Fibroblast of lung (primary cell): ENCODE measurements around the gene TMEM52.

Experiments used
- EZH2 ChIP-seq: IDR thresholded peaks from 2 replicates; pipeline ENCODE4 v1.5.1; 2012; ENCODE audit warnings: low read length, control low read depth, mild to moderate bottlenecking; ENCODE audit errors: missing control alignments
- TF ChIP-seq, protein P1 (sequence below), 2 donors: IDR thresholded peaks in 1 of 2; conservative IDR thresholded peaks in 1 of 2; 1 replicate in 1 of 2; 2 replicates in 1 of 2; pipeline ENCODE4 v1.5.1; 2011 to 2012; ENCODE audit warnings: low read length in 2 of 2, control low read depth in 1 of 2, inconsistent platforms in 1 of 2, low read depth in 1 of 2, mild to moderate bottlenecking in 1 of 2

DNA sequence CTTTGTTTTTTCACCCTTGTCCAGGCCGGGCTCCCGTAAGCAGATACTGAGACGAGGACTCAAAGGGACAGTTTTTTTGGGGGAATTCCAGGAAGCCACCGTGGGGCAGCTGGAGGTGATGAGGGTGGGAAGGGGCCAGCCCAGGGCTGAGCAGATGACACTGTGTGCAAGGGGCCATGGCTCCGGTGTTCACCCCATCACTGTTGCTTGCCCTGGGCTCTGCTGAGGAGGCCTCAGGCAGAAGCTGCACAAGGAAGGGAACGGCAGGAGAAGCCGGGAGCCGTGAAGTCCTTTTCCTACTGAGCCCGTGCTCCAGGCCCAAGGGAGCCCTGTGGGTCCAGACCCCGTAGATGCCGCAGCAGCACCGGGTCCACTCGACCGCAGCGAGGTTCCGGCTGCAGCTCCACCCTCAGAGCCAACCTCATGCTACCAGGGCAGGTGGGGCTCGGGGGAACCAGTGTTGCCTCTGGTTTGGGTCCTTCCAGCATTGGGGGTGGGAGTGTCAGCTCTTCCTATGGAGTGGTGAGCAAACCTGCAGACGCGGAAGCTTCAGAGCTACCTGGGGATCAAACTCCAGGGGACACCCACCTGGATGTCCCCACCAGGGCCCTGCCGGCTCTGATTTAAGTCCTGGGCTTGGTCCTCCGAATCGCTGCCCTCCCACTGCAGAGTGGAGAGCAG is 8.3 kb downstream of the TMEM52 start:
- TF ChIP-seq, protein P1, sequence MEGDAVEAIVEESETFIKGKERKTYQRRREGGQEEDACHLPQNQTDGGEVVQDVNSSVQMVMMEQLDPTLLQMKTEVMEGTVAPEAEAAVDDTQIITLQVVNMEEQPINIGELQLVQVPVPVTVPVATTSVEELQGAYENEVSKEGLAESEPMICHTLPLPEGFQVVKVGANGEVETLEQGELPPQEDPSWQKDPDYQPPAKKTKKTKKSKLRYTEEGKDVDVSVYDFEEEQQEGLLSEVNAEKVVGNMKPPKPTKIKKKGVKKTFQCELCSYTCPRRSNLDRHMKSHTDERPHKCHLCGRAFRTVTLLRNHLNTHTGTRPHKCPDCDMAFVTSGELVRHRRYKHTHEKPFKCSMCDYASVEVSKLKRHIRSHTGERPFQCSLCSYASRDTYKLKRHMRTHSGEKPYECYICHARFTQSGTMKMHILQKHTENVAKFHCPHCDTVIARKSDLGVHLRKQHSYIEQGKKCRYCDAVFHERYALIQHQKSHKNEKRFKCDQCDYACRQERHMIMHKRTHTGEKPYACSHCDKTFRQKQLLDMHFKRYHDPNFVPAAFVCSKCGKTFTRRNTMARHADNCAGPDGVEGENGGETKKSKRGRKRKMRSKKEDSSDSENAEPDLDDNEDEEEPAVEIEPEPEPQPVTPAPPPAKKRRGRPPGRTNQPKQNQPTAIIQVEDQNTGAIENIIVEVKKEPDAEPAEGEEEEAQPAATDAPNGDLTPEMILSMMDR (conservative IDR thresholded peaks at IDR 0.05 in 1 of 2, IDR thresholded peaks at IDR 0.05 in 1 of 2; ENCODE audit: low read depth in 1 of 2, low read length in 2 of 2), result no peak
- TF ChIP-seq EZH2, result no peak
